ENCODE measurements around the gene PIK3R5. TPM values are rescaled to one million over a fixed set of nuclear protein-coding genes. Genes with fewer than 3 reads are reported as not detected.

Gene PIK3R5
- total RNA-seq, 6 donors from 2014 or later = 22.3 to 175 (median 49.8) TPM

- WGBS, 2 donors = 90 to 93% methylated on average over 7 of the region's 7 CpGs
- no peak for TF ChIP-seq POLR2AphosphoS5 (IDR thresholded peaks at IDR 0.05)
- TF ChIP-seq POLR2A (IDR thresholded peaks at IDR 0.05) = no peak
- DNase-seq = no peak
These were observed 85.0 kb downstream of the PIK3R5 start for GRCh38 chr17:8880466-8880865.

GRCh38 chr17:8879410-8879809 is 86.1 kb downstream of the PIK3R5 start:
- no peak for TF ChIP-seq POLR2AphosphoS5 (IDR thresholded peaks at IDR 0.05)
- no peak for TF ChIP-seq POLR2A (IDR thresholded peaks at IDR 0.05)
- no peak for TF ChIP-seq EP300 (IDR thresholded peaks at IDR 0.05)
- TF ChIP-seq CTCF (IDR thresholded peaks at IDR 0.05) = no peak
- DNase-seq = no peak
- H3K4me1 ChIP-seq = no peaks in the 10 kb centered on the region
- H3K9me3 ChIP-seq = no peaks in the 10 kb centered on the region
- no peak overlapping the region for H3K27ac ChIP-seq
- no peak for ATAC-seq (ENCODE audit: low FRiP score in 2 of 2)
- 68 to 71% methylated on average over 7 of the region's 7 CpGs for WGBS, 2 donors
- no peak overlapping the region for H3K4me3 ChIP-seq
- H3K36me3 ChIP-seq = peaks cover 0 to 12% (median 2%) of the 10 kb centered on the region in 4 donors
- no peaks in the 10 kb centered on the region for H3K27me3 ChIP-seq

More at GRCh38 chr17:8880466-8880865, 85.0 kb downstream of the PIK3R5 start:
- no peak for ATAC-seq (ENCODE audit: low FRiP score in 2 of 2)
- no peak overlapping the region for H3K4me3 ChIP-seq
- no peak overlapping the region for H3K27ac ChIP-seq
- peaks cover 0 to 15% (median 4%) of the 10 kb centered on the region in 4 donors for H3K36me3 ChIP-seq
- no peaks in the 10 kb centered on the region for H3K27me3 ChIP-seq
- no peaks in the 10 kb centered on the region for H3K4me1 ChIP-seq
- H3K9me3 ChIP-seq = no peaks in the 10 kb centered on the region

- DNase-seq (no peak), ATAC-seq (ENCODE audit: low FRiP score in 2 of 2) (no peak)
- peaks cover 0 to 11% (median 5%) of the 10 kb centered on the region in 4 donors for H3K4me1 ChIP-seq
- TF ChIP-seq POLR2A (IDR thresholded peaks at IDR 0.05) = no peak
- no peak for TF ChIP-seq CTCF (IDR thresholded peaks at IDR 0.05)
- no peak for TF ChIP-seq POLR2AphosphoS5 (IDR thresholded peaks at IDR 0.05)
- no peak for TF ChIP-seq EP300 (IDR thresholded peaks at IDR 0.05)
- H3K4me3 ChIP-seq = no peak overlapping the region
- H3K27ac ChIP-seq = no peak overlapping the region
- peaks cover 0 to 12% (median 1%) of the 10 kb centered on the region in 4 donors for H3K36me3 ChIP-seq
- H3K27me3 ChIP-seq = no peaks in the 10 kb centered on the region
- H3K9me3 ChIP-seq = no peaks in the 10 kb centered on the region
- 83 to 84% methylated on average over 4 of the region's 4 CpGs for WGBS, 2 donors
These were observed 87.5 kb downstream of the PIK3R5 start for GRCh38 chr17:8877984-8878383.

- WGBS, 2 donors = 87 to 89% methylated on average over 4 to 5 of the region's 5 CpGs
- no peaks in the 10 kb centered on the region for H3K27me3 ChIP-seq
These were observed 89.5 kb downstream of the PIK3R5 start for GRCh38 chr17:8875957-8876356.

GRCh38 chr17:8875436-8875835 is 90.1 kb downstream of the PIK3R5 start:
- no peak overlapping the region for H3K4me3 ChIP-seq
- H3K9me3 ChIP-seq = no peaks in the 10 kb centered on the region
- DNase-seq (no peak), ATAC-seq (ENCODE audit: low FRiP score in 2 of 2) (no peak)
- TF ChIP-seq POLR2A (IDR thresholded peaks at IDR 0.05) = no peak
- TF ChIP-seq POLR2AphosphoS5 (IDR thresholded peaks at IDR 0.05) = no peak
- TF ChIP-seq EP300 (IDR thresholded peaks at IDR 0.05) = no peak
- no peak for TF ChIP-seq CTCF (IDR thresholded peaks at IDR 0.05)
- no peaks in the 10 kb centered on the region for H3K27me3 ChIP-seq
- no peak overlapping the region for H3K27ac ChIP-seq
- peaks cover 0 to 6% (median under 1%) of the 10 kb centered on the region in 4 donors for H3K36me3 ChIP-seq
- 83 to 85% methylated on average over 12 of the region's 12 CpGs for WGBS, 2 donors
- H3K4me1 ChIP-seq = peaks cover 0 to 15% (median 6%) of the 10 kb centered on the region in 4 donors

More at GRCh38 chr17:8875957-8876356, 89.5 kb downstream of the PIK3R5 start:
- H3K4me3 ChIP-seq = no peak overlapping the region
- TF ChIP-seq POLR2AphosphoS5 (IDR thresholded peaks at IDR 0.05) = no peak
- no peak for TF ChIP-seq EP300 (IDR thresholded peaks at IDR 0.05)
- TF ChIP-seq CTCF (IDR thresholded peaks at IDR 0.05) = no peak
- no peak for TF ChIP-seq POLR2A (IDR thresholded peaks at IDR 0.05)
- peaks cover 0 to 15% (median 6%) of the 10 kb centered on the region in 4 donors for H3K4me1 ChIP-seq
- H3K36me3 ChIP-seq = peaks cover 0 to 10% (median 1%) of the 10 kb centered on the region in 4 donors
- H3K9me3 ChIP-seq = no peaks in the 10 kb centered on the region
- H3K27ac ChIP-seq = no peak overlapping the region
- DNase-seq = no peak
- ATAC-seq (ENCODE audit: low FRiP score in 2 of 2) = no peak
